HTERT RPE-1 (cell line): Measurements from ENCODE around the gene NIPBL.
"Not testable (repeated sequence)": the region's sequence is repeated elsewhere in the genome, so short reads cannot be mapped to it uniquely, and the experiment has no call there.

ENCODE experiments used
- in situ Hi-C: fragments of 300-500 bp; cut with MboI; formaldehyde crosslinking; loops from 4 replicates; pipeline ENCODE4 v1.14.3; 2020; ENCODE audit warnings: low sequenced_read_pairs

Gene NIPBL

GRCh38 chr5:36944607-36945225 is 68.1 kb downstream of the NIPBL start:
- in situ Hi-C loops = no loop called here

GRCh38 chr5:36945687-36946086 is 69.1 kb downstream of the NIPBL start:
- in situ Hi-C loops = no loop called here

GRCh38 chr5:36946101-36946500 is 69.5 kb downstream of the NIPBL start:
- in situ Hi-C loops = no loop called here

GRCh38 chr5:36948041-36948440 is 71.5 kb downstream of the NIPBL start:
- in situ Hi-C loops = no loop called here

- in situ Hi-C loops = no loop called here
Observed at GRCh38 chr5:36948650-36949049, 72.1 kb downstream of the NIPBL start.

GRCh38 chr5:36949593-36949992 is 73.0 kb downstream of the NIPBL start:
- in situ Hi-C loops = no loop called here

GRCh38 chr5:36950586-36951457 is 74.3 kb downstream of the NIPBL start:
- in situ Hi-C loops = no loop called here

- in situ Hi-C loops = no loop called here
Observed at GRCh38 chr5:36953043-36953442, 76.5 kb downstream of the NIPBL start.

- in situ Hi-C loops = no loop called here
Observed at GRCh38 chr5:36957953-36958537, 81.5 kb downstream of the NIPBL start.

- in situ Hi-C loops = no loop called here
Observed at GRCh38 chr5:36958612-36959011, 82.0 kb downstream of the NIPBL start.

- in situ Hi-C loops = no loop called here
Observed at GRCh38 chr5:36965179-36965578, 88.6 kb downstream of the NIPBL start.

GRCh38 chr5:36969700-36970395 is 93.3 kb downstream of the NIPBL start:
- in situ Hi-C loops = no loop called here

- in situ Hi-C loops = no loop called here
Observed at GRCh38 chr5:36978196-36978595, 101.6 kb downstream of the NIPBL start.

GRCh38 chr5:36982146-36982545 is 105.6 kb downstream of the NIPBL start:
- in situ Hi-C loops = no loop called here

GRCh38 chr5:36985387-36985786 is 108.8 kb downstream of the NIPBL start:
- in situ Hi-C loops = no loop called here

GRCh38 chr5:36988396-36988795 is 111.8 kb downstream of the NIPBL start:
- in situ Hi-C loops = no loop called here

- in situ Hi-C loops = no loop called here
Observed at GRCh38 chr5:36998578-36998977, 122.0 kb downstream of the NIPBL start.

GRCh38 chr5:37002176-37002751 is 125.7 kb downstream of the NIPBL start:
- in situ Hi-C loops = no loop called here

- in situ Hi-C loops = no loop called here
Observed at GRCh38 chr5:37005252-37005651, 128.7 kb downstream of the NIPBL start.

GRCh38 chr5:37005946-37006540 is 129.5 kb downstream of the NIPBL start:
- in situ Hi-C loops = no loop called here

GRCh38 chr5:37013181-37013580 is 136.6 kb downstream of the NIPBL start:
- in situ Hi-C loops = not testable (repeated sequence)
